SIG-M5 treated with dmso at 0.1 percent for 504 hours (cell line): Measurements from ENCODE around the gene ZNF491.
"Not testable (repeated sequence)": the region's sequence is repeated elsewhere in the genome, so short reads cannot be mapped to it uniquely, and the experiment has no call there.

Experiments used
- DNase-seq: peaks from one replicate; lab custom pipeline; 2025; ENCODE audit not compliant: unreplicated experiment; lab: John Stamatoyannopoulos, UW

Gene ZNF491

DNA sequence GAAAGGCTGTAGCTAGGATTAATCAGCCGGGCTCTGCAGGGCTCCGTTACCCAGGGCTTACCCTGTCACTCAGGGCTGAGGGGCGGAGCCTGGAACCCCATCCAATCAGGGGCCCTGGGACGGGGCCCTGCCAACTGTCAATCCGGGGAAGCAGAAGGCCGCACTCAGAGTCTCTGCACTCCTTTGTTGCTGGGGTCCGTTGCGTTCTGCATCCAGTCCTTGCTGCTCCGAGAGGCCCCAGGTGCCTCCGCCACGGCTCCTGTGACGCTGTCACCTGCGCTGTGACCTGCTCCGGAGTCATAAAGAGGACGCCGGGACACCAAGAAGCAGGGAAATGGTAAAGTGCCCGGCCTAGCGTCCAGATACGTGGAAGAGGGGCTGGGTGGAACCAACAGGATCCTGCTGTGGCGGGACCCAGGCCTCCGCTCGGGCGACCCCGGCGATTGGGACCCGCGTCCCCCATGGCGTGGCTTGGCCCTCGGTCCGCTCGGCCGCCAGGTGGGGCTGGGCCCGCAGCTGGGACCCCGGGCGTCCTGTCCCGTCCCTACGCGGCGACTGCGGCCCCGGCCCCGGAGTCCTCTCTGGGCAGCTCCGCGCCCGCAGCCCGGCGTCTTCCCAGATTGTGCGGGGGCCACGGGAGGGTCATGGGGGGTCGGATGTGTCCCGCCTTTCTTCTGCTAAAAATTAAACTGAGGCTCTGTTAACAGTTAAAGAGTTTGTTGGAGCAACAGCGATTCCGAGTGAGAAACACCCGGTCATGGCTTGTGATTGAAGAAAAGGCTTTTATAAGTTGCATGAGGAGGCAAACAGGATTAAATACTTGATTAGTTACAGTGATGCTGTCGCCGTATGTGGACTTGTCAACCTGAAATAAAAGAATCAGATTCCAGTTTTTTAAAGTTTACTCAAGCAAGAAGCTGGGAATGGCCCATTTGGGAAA is at the start of gene ZNF491:
ZNF491 (plus strand) TSS at position 133 of the 940 bp plus-strand sequence. CDS start 7,431 bp downstream, outside the sequence.
- no peak for DNase-seq

GRCh38 chr19:11749751-11750150 is 48.6 kb upstream of the ZNF491 start:
- no peak for DNase-seq

DNA sequence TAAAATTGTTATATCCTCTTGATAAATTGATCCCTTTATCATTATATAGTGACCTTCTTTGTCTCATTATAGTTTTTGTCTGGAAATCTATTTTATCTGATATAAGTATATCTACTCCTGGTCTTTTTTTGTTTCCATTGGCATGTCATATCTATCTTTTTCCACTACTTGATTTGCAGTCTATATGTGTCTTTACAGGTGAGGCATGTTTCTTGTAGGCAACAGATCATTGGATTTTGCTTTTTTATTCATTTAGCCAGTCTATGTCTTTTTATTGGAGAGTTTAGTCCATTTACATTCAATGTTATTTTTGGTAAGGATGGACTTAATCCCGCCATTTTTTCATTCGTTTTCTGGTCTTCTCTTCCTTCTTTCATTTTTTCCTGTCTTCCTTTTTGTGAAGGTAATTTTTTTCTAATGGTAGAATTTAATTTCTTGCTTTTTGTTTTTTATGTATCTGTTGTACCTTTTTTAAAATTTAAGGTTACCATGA is 46.0 kb upstream of the ZNF491 start:
- no peak for DNase-seq

DNA sequence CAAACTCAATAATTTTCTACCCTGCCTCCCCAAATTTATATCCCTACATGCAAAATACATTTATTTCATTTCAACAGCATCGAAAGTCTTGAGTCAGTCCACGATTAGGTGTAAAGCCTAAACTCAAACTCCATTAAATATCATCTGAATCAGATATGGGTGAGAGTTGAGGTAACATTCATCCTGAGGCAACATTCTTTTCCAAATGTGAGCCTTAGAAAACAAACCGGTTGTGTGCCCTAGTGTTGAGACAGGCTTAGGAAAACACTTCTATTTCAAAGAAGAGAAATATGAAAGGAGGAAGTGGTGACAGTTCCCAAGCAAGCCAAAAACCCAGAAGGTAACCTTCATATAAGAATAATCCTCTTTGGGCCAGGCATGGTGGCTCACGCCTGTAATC is 43.7 kb upstream of the ZNF491 start:
- no peak for DNase-seq

GRCh38 chr19:11756965-11757364 is 41.4 kb upstream of the ZNF491 start:
- DNase-seq = no peak

- no peak for DNase-seq
These were observed 38.5 kb upstream of the ZNF491 start for GRCh38 chr19:11759805-11760204.

DNA sequence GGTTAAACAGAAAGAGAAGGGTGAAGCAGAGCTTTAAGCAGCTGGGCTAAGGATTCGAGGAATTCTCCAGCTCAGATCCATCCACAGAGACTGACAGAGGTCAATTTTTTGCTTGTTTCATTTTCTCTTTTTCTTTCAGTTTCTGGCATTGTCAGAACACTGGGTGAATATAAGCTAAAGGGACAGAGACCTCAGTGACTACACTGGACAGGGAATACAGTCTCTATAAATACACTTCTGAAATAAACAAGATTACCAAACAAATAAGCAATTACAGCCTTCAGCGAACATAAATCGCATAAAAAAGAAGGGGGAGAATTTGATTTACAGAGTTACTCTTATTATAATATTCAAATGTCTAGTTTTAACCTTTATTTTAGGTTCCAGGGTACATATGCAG is 35.2 kb upstream of the ZNF491 start:
- no peak for DNase-seq

DNA sequence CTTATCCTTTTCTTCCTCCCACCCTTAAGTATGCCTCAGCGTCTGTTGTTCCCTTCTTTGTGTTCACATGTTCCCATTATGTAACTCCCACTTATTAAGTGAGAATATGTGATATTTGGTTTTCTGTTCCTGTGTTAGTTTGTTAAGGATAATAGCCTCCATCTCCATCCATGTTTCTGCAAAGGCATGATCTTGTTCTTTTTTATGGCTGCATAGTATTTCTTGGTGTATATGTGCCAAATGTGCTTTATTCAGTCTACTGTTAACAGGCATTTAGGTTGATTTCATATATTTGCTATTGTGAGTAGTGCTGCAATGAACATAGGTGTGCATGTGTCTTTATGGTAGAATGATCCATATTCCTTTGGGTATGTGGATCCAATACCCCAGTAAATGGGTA is 34.7 kb upstream of the ZNF491 start:
- DNase-seq = no peak

DNA sequence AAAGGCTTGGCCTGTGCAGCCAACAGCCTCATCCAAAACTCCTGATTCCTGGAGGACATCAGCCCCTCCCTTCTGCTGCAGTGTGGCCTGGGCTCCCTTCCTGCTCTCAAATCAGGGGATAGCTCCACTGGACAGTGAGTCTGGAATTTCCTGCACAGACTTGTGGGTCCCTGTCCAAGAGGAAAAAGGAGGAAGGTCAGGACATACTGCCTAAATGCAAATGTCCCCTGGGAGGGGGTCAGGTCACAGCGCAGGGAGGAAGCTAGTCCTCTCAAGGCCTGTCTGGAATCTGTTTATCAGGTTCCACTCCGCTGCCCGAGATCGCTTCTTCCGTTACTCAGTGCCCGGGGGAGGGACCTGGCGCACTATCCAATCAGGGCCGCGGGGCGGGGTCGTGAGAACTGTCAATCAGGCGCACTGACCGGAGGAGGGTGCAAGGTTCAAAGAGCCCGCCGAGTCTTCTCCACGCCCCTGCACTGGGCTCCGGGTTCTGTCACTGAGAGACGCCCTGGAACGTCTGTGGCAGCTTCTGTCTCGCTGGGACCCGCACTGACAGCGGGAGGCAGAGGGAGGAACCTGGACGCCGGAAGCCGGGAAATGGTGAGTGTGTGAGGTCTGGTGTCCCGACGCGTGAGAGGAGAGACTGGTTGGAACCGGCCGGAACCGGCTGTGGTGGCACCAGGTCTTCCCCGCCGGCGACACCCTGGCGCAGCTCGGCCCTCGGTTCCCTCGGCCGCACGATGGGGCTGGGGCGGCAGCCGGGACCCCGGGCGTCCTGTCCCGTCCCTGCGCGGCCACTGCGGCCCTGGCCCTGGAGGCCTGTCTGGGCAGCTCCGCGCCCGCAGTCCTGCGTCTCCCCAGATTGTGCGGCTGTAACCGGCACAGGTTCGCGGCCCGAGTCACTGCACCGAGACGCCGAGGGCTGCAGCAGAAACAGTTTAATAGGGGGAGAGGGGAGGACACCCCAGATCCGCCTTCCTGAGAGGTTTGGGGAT is 31.4 kb upstream of the ZNF491 start, which contains the start of gene ZNF441:
ZNF441 (plus strand) TSS at position 404 of the 995 bp plus-strand sequence; CDS start at position 598, 194 bp downstream.
- DNase-seq = no peak

DNA sequence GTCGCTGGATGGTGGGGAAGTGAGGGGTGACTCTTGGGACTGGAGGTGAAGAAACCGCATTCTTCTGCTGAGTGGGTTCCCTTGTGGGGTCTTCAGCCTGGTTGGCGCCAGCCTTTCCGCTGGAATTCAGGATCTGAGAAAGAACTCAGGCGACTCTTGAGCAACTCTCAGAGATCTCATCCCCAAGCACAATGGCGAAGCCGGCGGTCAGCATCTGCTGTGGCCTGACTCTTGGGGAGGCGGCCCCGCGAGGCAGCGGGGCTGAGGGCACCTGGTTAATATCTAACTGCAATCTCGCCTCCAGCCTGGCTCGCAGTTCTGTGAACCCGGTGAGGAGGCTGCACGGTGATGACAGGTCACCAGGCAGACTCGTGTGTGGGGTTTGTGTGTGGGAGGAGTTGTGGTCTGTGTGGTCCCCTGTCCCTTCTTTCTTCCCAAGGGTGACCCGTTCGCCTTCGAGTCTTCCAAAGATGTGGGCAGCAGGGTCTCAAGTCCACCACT is 30.6 kb upstream of the ZNF491 start:
- DNase-seq = no peak

- no peak for DNase-seq
These were observed 28.3 kb upstream of the ZNF491 start for GRCh38 chr19:11769995-11770394.

DNA sequence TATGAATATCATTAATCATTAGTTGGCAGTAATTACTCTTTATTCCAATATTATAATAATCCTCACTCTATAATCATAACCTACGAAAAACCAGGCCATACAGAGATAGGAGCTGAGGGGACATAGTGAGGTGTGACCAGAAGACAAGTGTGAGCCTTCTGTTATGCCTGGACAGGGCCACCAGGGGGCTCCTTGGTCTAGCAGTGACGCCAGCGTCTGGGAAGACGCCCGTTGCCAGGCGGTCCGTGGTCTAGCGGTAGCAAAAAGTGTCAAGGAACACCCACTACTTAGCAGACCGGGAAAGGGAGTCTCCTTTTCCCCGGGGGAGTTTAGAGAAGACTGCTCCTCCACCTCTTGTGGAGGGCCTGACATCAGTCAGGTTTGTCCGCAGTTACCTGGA is 26.8 kb upstream of the ZNF491 start:
- DNase-seq = not testable (repeated sequence)

DNA sequence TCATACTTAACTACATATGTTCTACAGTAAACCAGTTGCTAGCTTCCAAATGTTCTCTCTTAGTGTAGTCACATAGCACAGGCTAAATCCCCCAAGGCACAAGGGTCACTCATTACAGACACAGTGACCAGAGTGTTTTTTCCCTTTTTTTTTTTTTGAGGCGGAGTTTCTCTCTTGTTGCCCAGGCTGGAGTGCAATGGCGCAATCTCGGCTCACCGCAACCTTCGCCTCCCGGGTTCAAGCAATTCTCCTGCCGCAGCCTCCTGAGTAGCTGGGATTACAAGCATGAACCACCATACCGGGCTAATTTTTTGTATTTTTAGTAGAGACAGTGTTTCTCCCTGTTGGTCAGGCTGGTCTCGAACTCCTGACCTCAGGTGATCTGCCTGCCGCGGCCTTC is 21.7 kb upstream of the ZNF491 start:
- not testable (repeated sequence) for DNase-seq

DNA sequence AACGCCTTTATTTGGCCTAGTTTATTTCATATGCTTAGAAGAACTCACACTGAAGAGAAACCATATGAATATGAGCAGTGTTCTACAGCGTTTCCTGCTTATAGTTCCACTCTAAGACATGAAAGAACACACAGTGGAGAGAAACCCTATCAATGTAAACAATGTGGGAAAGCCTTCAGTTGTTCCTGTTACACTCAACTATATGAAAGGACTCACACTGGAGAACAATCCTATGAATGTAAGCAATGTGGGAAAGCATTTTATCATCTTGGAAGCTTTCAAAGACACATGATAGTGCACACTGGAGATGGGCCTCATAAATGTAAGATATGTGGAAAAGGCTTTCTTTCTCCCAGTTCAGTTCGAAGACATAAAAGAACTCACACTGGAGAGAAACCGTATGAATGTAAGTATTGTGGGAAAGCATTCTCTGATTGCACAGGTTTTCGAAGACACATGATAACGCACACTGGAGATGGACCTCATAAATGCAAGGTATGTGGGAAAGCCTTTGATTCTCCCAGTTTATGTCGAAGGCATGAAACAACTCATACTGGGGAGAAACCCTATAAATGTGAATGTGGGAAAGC is 17.8 kb upstream of the ZNF491 start:
- no peak for DNase-seq

DNA sequence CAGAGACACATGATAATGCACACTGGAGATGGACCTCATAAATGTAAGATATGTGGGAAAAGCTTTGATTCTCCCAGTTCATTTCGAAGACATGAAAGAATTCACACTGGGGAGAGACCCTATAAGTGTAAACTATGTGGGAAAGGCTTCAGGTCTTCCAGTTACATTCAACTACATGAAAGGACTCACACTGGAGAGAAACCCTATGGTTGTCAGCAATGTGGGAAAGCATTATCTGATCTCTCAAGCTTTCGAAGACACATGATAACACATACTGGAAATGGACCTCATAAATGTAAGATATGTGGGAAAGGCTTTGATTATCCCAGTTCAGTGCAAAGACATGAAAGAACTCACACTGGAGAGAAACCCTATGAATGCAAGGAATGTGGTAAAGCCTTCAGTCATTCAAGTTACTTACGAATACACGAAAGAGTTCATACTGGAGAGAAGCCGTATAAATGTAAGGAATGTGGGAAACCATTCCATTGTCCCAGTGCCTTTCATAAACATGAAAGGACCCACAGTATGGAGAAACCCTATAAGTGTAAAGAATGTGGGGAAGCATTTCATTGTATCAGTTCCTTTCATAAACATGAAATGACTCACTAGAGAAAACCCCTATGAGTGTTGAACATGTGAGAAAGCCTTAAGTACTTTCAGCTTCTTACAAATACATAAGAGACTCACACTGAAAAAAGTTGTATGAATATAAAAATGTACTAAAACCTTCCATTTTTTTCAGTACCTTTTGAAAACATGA is 16.8 kb upstream of the ZNF491 start:
- DNase-seq = no peak

DNA sequence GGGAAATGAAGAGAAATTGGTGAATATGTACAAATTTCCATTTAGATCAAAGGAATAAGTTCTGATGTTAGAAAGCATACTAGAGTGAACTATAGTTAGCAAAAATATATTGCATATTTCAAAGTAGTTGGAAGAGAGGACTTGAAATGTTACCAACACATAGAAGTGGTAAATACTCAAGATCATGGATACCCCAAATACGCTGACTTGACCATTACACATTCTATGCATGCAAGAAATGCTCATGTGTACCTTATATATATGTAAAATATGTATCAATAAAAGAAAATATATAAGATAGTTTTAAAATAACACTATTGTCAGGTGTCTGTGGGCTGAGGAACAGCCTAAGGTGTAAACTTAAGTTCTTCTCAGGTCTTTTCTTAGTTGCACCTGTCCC is 14.6 kb upstream of the ZNF491 start:
- no peak for DNase-seq

DNA sequence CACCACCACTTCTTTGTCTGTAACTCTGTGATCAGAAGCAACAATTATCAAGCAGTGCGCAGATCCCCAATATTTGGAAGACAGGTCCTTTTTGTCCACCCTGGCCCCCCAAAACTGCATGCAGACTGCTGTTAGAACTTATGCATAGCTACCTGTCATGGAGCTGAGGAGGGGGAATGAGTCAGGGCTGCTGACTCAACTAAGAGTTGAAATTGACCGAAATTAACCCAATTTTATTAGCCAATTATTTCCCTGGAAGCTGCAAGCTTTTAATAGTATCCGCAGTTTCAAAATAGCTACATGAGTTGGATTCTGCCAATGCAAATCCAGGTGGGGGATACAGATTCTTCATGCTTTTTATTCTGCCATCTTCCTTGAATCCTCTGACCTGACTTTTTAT is 14.0 kb upstream of the ZNF491 start:
- no peak for DNase-seq

GRCh38 chr19:11787536-11787935 is 10.8 kb upstream of the ZNF491 start:
- DNase-seq = no peak

DNA sequence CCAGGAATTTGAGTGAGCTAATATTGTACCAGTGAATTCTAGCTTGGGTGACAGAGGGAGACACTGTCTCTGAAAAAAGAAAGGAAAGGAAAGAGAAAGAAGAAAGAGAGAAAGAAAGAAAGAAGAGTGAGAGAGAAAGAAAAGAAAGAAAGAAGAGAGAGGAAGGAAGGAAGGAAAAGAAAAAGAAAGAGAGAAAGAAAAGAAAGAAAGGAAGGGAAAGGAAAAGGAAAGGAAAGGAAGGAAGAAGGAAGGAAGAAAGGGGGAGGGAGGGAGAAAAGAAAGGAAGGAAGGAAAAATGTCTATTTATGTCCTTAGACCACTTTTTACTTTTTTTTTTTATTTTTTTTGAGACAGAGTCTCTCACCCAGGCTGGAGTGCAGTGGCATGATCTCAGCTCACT is 5.4 kb upstream of the ZNF491 start:
- no peak for DNase-seq

- peak; percentile 39 for DNase-seq
These were observed 832 bp upstream of the ZNF491 start for GRCh38 chr19:11797491-11797890.
